Skeletal muscle tissue (tissue), 4 donors: ENCODE data around the gene GPR35. TPM values are rescaled to one million over a fixed set of nuclear protein-coding genes. Genes with fewer than 3 reads are reported as not detected.

ENCODE experiments used
- H3K27ac ChIP-seq: one replicate; pipeline ENCODE4 v1.7.0; 2013; ENCODE audit warnings: mild to moderate bottlenecking, low read depth, low read length, inconsistent platforms
- H3K27me3 ChIP-seq, 3 donors: one replicate each; pipeline ENCODE4 v1.7.0; 2013; ENCODE audit warnings: low read length in 3 of 3; ENCODE audit not compliant: control insufficient read depth in 3 of 3, insufficient read depth in 3 of 3
- H3K36me3 ChIP-seq, 3 donors: one replicate each; pipeline ENCODE4 v1.7.0; 2013; ENCODE audit warnings: low read length in 3 of 3; ENCODE audit not compliant: control insufficient read depth in 3 of 3, insufficient read depth in 3 of 3
- H3K4me1 ChIP-seq, 3 donors: one replicate each; pipeline ENCODE4 v1.7.0; 2013; ENCODE audit warnings: low read length in 3 of 3, mild to moderate bottlenecking in 3 of 3; ENCODE audit not compliant: control insufficient read depth in 3 of 3, insufficient read depth in 3 of 3
- H3K4me3 ChIP-seq, 3 donors: one replicate each; pipeline ENCODE4 v1.7.0; 2013; ENCODE audit warnings: low read length in 3 of 3
- H3K9ac ChIP-seq, 3 donors: one replicate each; pipeline ENCODE4 v1.7.0; 2013; ENCODE audit warnings: low read length in 3 of 3, mild to moderate bottlenecking in 3 of 3, moderate library complexity in 2 of 3, low read depth in 1 of 3
- H3K9me3 ChIP-seq, 3 donors: one replicate each; pipeline ENCODE4 v1.7.0; 2013; ENCODE audit warnings: low read length in 3 of 3; ENCODE audit not compliant: control insufficient read depth in 3 of 3
- total RNA-seq: library from RNA; depleted of rRNA; stranded (reverse); fragments of >200 nt; gene quantifications from one replicate; pipeline ENCODE4 v1.2.3, GENCODE V29; 2014
- donor health status: Osteomylitis.

GPR35 gene
- total RNA-seq, 1 donor from 2014 or later = 1.0 TPM

DNA sequence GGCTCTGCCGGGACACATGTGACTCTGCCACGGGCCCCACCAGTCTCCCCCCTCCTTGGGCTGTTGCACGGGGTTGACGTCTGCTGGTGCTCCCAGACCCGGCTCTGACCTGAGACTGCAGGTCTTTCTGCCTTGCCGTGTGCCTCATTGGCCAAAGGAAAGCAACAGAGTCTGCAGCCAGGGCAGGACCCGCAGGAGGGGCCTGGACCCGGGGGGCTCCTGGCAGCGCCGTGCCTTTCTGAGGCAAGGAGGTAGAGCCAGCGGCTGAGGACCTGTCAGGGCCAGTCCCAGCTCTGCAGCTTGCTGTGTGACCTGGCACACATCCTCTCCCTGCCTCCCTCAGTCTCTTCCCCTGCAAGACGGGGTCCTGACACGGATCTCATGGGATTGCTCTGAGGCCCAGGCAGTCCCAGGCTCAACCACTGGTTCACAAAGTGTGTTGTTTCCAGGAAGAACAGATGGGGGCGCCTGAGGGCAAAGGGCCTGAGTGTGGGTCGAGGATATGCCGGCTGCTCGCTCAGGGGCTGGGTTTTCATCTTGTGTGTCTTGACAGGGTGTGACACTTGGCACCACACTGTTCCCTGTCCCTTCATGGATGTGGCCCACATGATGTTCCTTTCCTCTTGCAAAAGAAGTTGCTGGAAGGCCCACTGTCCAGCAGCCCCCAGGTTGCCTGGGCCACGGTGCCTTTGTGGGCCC lies 29.8 kb upstream of the GPR35 start:
- Histone ChIP-seq H3K27me3 (no peaks in the 10 kb centered on the region), H3K9me3 (no peaks in the 10 kb centered on the region), H3K27ac (no peak overlapping the region), H3K9ac (peak overlapping the region in 1 of 3 donors; percentile 27), H3K4me1 (peaks cover 7 to 16% (median 9%) of the 10 kb centered on the region in 3 donors), H3K4me3 (no peak overlapping the region), H3K36me3 (peaks cover 31 to 37% (median 35%) of the 10 kb centered on the region in 3 donors)

DNA sequence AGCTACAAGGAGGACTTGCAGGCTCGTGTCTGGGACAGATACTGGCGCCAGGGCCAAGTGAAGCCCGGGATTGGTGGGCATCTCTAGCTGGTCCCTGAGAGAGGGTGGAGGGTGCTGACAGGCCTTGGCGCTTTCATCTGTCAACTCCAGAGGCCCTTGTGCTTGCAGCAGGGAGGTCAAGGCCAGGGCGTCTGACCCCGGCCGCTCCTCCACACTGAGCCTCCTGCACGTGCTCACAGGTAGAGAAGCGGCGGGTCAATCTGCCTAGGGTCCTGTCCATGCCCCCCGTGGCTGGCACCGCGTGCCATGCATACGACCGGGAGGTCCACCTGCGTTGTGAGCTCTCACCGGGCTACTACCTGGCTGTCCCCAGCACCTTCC lies 29.2 kb upstream of the GPR35 start:
- H3K27ac ChIP-seq = no peak overlapping the region
- no peaks in the 10 kb centered on the region for H3K27me3 ChIP-seq
- no peak overlapping the region for H3K9ac ChIP-seq
- H3K36me3 ChIP-seq = peaks cover 29 to 36% (median 30%) of the 10 kb centered on the region in 3 donors
- peaks cover 7 to 16% (median 9%) of the 10 kb centered on the region in 3 donors for H3K4me1 ChIP-seq
- peak overlapping the region in 1 of 3 donors; percentile 9 for H3K4me3 ChIP-seq
- no peaks in the 10 kb centered on the region for H3K9me3 ChIP-seq

DNA sequence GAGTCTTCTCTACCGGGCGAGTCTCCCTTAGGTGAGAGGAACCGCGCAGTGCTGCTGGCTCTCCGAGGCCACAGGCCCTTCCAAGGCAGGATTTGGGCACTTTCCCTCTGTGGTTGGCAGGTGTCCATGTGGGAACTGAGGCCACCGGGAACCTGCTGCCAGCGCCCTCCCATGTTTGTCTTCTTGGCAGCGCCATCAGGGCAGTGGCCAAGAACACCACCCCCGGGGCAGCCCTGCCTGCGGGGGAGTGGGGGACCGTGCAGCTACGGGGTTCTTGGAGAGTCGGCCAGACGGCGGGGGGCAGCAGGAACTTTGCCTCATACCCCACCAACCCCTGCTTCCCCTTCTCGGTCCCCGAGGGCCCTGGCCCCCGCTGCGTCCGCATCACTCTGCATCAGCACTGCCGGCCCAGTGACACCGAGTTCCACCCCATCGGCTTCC lies 28.8 kb upstream of the GPR35 start:
- peaks cover 24 to 32% (median 29%) of the 10 kb centered on the region in 3 donors for H3K36me3 ChIP-seq
- no peaks in the 10 kb centered on the region for H3K27me3 ChIP-seq
- peak overlapping the region in 1 of 3 donors; percentile 3 for H3K9ac ChIP-seq
- H3K4me3 ChIP-seq = peak overlapping the region in 2 of 3 donors; percentile 9 to 22
- no peaks in the 10 kb centered on the region for H3K9me3 ChIP-seq
- H3K27ac ChIP-seq = no peak overlapping the region
- H3K4me1 ChIP-seq = peaks cover 7 to 16% (median 9%) of the 10 kb centered on the region in 3 donors

DNA sequence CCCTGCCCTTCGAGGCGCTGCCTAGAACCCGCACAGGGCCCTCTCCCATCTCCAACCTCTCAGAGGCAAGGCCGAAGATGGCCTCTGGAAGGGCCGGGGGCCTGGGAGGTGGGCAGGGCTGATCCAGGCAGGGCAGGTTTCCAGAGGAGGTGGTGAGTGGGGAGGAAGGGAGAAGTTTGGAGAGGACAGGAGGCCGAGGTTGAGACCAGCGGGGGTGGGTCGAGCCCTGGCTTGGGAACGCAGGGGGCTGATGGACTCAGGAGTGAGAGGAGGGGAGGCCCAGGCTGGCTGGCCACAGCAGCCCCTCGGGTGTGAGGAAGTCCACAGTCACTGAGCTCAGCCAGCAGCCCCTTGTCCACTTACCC lies 28.2 kb upstream of the GPR35 start:
- Histone ChIP-seq H3K4me1 (peaks cover 7 to 16% (median 9%) of the 10 kb centered on the region in 3 donors), H3K9ac (no peak overlapping the region), H3K9me3 (no peaks in the 10 kb centered on the region), H3K4me3 (no peak overlapping the region), H3K27ac (no peak overlapping the region), H3K36me3 (peaks cover 21 to 27% (median 27%) of the 10 kb centered on the region in 3 donors), H3K27me3 (no peaks in the 10 kb centered on the region)

DNA sequence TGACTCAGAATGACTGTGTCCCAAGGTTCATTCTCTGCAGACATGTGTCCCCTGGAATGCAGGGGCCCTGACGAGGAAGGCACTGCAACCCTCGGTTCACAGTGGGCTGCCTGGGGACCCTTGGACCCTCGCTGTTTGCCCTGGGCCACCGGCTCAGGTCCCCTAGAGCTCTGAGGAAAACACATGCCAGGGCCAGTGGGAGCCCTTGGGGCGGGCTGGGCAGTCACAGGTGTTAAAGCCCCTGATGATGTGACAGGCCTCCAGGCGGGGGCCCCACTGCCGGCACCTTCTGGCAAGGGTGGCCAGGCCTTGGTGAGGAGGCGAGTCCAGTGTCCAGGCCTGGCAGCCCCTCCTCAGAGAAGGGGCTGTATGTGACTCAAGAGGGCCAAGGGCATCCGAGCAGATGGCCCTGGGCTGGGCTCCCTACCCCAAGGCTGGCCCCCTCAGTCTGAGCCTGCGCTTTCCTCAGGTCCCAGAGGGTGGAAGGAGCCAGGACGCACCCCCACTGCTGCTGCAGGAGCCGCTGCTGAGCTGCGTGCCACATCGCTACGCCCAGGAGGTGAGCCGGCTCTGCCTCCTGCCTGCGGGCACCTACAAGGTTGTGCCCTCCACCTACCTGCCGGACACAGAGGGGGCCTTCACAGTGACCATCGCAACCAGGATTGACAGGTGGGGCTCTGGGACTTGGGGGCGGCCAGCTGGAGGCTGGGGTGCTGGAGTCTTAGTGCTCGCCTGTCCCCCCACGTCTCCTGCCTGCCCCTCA lies 27.7 kb upstream of the GPR35 start:
- H3K4me3 ChIP-seq = no peak overlapping the region
- H3K4me1 ChIP-seq = peaks cover 7 to 16% (median 9%) of the 10 kb centered on the region in 3 donors
- peaks cover 17 to 23% (median 22%) of the 10 kb centered on the region in 3 donors for H3K36me3 ChIP-seq
- no peak overlapping the region for H3K27ac ChIP-seq
- no peak overlapping the region for H3K9ac ChIP-seq
- H3K9me3 ChIP-seq = no peaks in the 10 kb centered on the region
- no peaks in the 10 kb centered on the region for H3K27me3 ChIP-seq

DNA sequence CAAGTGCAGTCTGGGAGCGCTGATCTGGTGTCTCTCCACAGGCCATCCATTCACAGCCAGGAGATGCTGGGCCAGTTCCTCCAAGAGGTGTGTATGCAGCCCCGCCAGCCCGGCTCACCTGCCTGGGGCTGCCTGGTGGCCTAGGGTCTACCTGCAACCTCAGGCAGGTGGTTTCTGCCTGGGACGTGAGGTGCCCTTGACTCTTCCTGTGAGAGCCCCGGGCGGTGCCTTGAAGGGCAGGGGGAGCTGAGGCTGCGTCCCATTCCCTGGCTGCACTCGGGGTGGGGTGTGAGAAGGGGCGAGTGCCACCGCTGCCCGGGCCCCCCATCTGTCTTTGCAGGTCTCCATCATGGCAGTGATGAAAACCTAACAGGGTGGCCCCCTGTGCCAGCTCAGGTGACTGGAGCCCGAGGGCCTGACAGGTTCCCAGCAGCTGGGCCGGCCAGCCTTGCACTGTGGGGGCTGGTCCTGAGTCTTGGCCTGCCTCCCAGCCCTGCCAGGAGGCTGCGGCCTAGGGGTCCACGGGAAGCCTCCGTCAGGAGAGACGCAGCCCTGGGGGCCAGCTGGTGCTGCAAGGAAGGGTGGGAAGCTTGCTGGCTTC lies 26.9 kb upstream of the GPR35 start:
- Histone ChIP-seq H3K9me3 (no peaks in the 10 kb centered on the region), H3K36me3 (peaks cover 17 to 22% (median 18%) of the 10 kb centered on the region in 3 donors), H3K9ac (no peak overlapping the region), H3K27me3 (no peaks in the 10 kb centered on the region), H3K4me3 (no peak overlapping the region), H3K27ac (no peak overlapping the region), H3K4me1 (peaks cover 7 to 16% (median 9%) of the 10 kb centered on the region in 3 donors)

DNA sequence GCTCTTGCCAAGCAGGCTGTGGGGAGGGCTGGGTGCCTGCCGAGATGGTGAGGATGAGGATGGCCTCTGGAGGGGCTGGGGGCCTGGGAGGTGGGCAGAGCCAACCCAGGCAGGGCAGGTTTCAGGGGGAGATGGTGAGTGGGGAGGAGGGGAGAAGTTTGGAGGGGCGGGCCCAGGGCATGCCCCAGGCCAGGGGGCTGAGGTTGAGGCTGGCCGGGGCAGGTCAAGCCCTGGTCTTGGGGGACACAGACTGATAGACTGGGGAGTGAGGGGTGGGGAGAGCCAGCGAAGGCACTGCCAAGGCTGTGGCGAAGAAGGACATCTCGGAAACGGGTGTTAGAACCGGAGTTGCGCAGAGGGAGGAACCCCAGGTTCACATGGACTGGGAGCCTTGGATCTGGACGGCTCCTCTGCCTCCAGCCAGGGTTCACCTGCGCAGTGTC lies 26.1 kb upstream of the GPR35 start:
- Histone ChIP-seq H3K36me3 (peaks cover 12 to 22% (median 17%) of the 10 kb centered on the region in 3 donors), H3K9me3 (no peaks in the 10 kb centered on the region), H3K9ac (no peak overlapping the region), H3K27me3 (no peaks in the 10 kb centered on the region), H3K4me1 (peaks cover 8 to 18% (median 9%) of the 10 kb centered on the region in 3 donors), H3K4me3 (no peak overlapping the region), H3K27ac (no peak overlapping the region)

DNA sequence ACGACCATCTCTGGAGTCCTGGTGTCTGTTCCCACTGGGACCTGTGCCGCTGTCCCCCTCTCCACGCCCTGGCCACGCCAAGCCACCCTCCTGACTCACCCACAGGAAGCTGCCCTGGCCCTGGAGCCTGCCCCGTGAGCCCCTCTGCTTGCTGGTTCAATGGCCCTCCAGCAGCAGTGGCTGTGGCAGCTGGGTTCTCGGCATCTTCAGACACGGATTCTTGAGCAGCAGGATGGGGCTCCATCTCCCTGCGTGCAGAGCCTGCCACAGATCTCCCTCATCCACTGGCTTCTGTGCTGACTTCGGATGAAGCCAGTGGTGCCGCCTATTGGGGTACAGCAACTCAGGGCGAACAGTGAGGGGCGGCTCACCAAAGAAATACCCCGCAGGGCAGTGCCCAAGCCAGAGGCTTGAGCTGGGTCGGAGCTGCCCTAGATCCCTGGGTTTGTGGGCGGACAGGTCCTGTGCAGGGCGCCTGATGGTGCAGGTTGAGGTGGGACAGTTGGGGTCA lies 24.8 kb upstream of the GPR35 start:
- Histone ChIP-seq H3K4me1 (peaks cover 10 to 22% (median 13%) of the 10 kb centered on the region in 3 donors), H3K9me3 (no peaks in the 10 kb centered on the region), H3K9ac (no peak overlapping the region), H3K36me3 (peaks cover 10 to 22% (median 17%) of the 10 kb centered on the region in 3 donors), H3K4me3 (no peak overlapping the region), H3K27me3 (no peaks in the 10 kb centered on the region), H3K27ac (no peak overlapping the region)

DNA sequence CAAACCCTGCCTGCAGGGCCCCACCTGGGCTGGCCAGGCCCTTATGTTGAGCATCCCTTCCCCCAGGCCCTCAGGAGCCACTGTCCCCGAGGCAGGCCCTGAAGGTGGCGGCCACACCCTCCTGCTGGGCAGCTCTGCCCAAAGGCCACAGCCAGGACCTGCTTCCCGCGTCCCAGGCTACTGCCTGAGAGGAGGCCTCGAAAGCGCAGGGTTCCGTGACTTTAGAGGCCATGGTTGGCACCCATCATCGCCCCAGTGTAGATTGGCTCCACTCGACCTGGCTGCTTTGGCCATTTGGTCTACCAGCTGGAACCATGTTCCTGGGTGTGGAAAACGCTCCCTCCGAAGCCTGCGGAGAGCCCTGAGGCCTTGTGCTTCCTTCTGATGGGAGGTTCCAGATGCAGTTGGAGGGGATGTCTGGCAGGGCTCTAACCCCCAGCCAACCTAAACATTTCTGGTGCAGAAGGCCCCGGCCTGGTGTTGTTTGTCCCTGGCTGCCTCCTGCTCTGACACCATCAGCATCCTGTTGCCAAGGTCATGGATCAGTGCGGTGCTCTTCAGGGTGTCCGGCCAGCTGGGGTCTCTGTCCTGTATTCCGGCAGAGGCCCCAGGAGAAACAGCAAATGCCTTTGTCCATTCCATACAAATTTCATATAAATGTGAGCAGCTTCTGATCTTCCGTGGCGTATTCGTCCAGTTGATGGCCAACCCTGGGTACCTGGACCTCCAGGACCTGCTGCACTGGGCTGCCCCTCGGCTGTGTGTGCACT lies 24.0 kb upstream of the GPR35 start:
- H3K36me3 ChIP-seq = peaks cover 9 to 22% (median 17%) of the 10 kb centered on the region in 3 donors
- H3K4me1 ChIP-seq = peaks cover 6 to 15% (median 8%) of the 10 kb centered on the region in 3 donors
- no peak overlapping the region for H3K9ac ChIP-seq
- H3K4me3 ChIP-seq = no peak overlapping the region
- no peak overlapping the region for H3K27ac ChIP-seq
- no peaks in the 10 kb centered on the region for H3K9me3 ChIP-seq
- H3K27me3 ChIP-seq = no peaks in the 10 kb centered on the region
